Body of pancreas (tissue), 4 donors: Measurements from ENCODE around the gene HNRNPUL2.

Source experiments
- CTCF ChIP-seq, 7 experiments: fragments of 450-650 bp in 4 of 7; fragments of 200-600 bp in 3 of 7; sonication (generic) in 3 of 7; IDR thresholded peaks; one replicate each; pipeline ENCODE4 v1.5.1; 2016 to 2019; ENCODE audit warnings: antibody characterized with exemption in 7 of 7
- POLR2A ChIP-seq, 3 donors: fragments of 450-650 bp; IDR thresholded peaks; one replicate each; pipeline ENCODE4 v1.6.1; 2016; ENCODE audit warnings: antibody characterized with exemption in 3 of 3, mild to moderate bottlenecking in 2 of 3

- TF ChIP-seq CTCF (IDR thresholded peaks at IDR 0.05) (no peak), POLR2A (IDR thresholded peaks at IDR 0.05) (no peak)
Observed at GRCh38 chr11:62716206-62716605, 11.1 kb downstream of the HNRNPUL2 start.
